ENCODE results near the gene ESPN. TPM values are rescaled to one million over a fixed set of nuclear protein-coding genes. Genes with fewer than 3 reads are reported as not detected.
A peak's percentile ranks its signal among the peaks of the same experiment; 100 is the strongest.

The ESPN gene
- total and polyA plus RNA-seq, 12 donors, result 0.12 to 0.51 (median 0.25) TPM; not detected in 5

- WGBS, 2 donors, result 78 to 85% methylated on average over 14 of the region's 14 CpGs
- intact Hi-C loops (cut with DNase I), result loop anchor here in 8 of 10 donors (2.0 to 10.0 kb wide), 8 partner anchors 34 to 159 kb away; no protein-coding TSS in a partner anchor
- Histone ChIP-seq H3K9me3 (no peaks in the 10 kb centered on the region), H3K36me3 (peaks cover 0 to 2% (median 0%) of the 10 kb centered on the region in 9 donors), H3K27ac (peak overlapping the region in 1 of 10 donors; percentile 5), H3K27me3 (peaks cover 0 to 48% (median 5%) of the 10 kb centered on the region in 7 donors), H3K4me3 (no peak overlapping the region), H3K4me1 (peaks cover 12 to 78% (median 57%) of the 10 kb centered on the region in 9 donors)
- TF ChIP-seq CTCF (IDR thresholded peaks at IDR 0.05), result no peak
- DNase-seq, result no peak
- ATAC-seq, result no peak
Observed at GRCh38 chr1:6487804-6488484, 63.4 kb downstream of the ESPN start.

- Histone ChIP-seq H3K27ac (peak overlapping the region in 4 of 10 donors; percentile 3 to 88 (median 18)), H3K36me3 (no peaks in the 10 kb centered on the region), H3K4me1 (peaks cover 12 to 86% (median 57%) of the 10 kb centered on the region in 9 donors), H3K27me3 (peaks cover 0 to 41% (median 5%) of the 10 kb centered on the region in 7 donors), H3K4me3 (no peak overlapping the region), H3K9me3 (no peaks in the 10 kb centered on the region)
- no peak for TF ChIP-seq CTCF (IDR thresholded peaks at IDR 0.05)
- DNase-seq (no peak), ATAC-seq (no peak)
- WGBS, 2 donors, result 78 to 84% methylated on average over 13 of the region's 13 CpGs
- intact Hi-C loops (cut with DNase I), result loop anchor here in 7 of 10 donors (5.0 to 10.0 kb wide), 6 partner anchors 34 to 159 kb away; no protein-coding TSS in a partner anchor
Observed at GRCh38 chr1:6488602-6489382, 64.2 kb downstream of the ESPN start.

- Histone ChIP-seq H3K4me1 (peaks cover 12 to 85% (median 57%) of the 10 kb centered on the region in 9 donors), H3K36me3 (no peaks in the 10 kb centered on the region), H3K27me3 (peaks cover 0 to 35% (median 5%) of the 10 kb centered on the region in 7 donors), H3K4me3 (peak overlapping the region in 2 of 10 donors; percentile 59 to 66), H3K27ac (peak overlapping the region in 4 of 10 donors; percentile 3 to 88 (median 18)), H3K9me3 (no peaks in the 10 kb centered on the region)
- intact Hi-C loops (cut with DNase I), result loop anchor here in 7 of 10 donors (5.0 to 10.0 kb wide), 6 partner anchors 33 to 158 kb away; no protein-coding TSS in a partner anchor
- no peak for DNase-seq
- no peak for TF ChIP-seq CTCF (IDR thresholded peaks at IDR 0.05)
- WGBS, 2 donors, result 74 to 77% methylated on average over 9 of the region's 9 CpGs
- no peak for ATAC-seq
Observed at GRCh38 chr1:6489383-6489765, 64.8 kb downstream of the ESPN start.

GRCh38 chr1:6489799-6490180, 65.2 kb downstream of the ESPN start:
- 13 to 14% methylated on average over 21 of the region's 21 CpGs for WGBS, 2 donors
- peak; percentile 81 to 97 (median 93) for TF ChIP-seq CTCF (IDR thresholded peaks at IDR 0.05)
- intact Hi-C loops (cut with DNase I), result loop anchor here in 8 of 10 donors (2.0 to 10.0 kb wide), 7 partner anchors 33 to 158 kb away; no protein-coding TSS in a partner anchor
- Histone ChIP-seq H3K4me3 (peak overlapping the region; percentile 45 to 70 (median 64)), H3K27ac (peak overlapping the region in 8 of 10 donors; percentile 74 to 89 (median 82)), H3K4me1 (peaks cover 12 to 89% (median 62%) of the 10 kb centered on the region in 9 donors), H3K9me3 (no peaks in the 10 kb centered on the region), H3K27me3 (peaks cover 0 to 31% (median 5%) of the 10 kb centered on the region in 7 donors), H3K36me3 (no peaks in the 10 kb centered on the region)
- DNase-seq (peak; percentile 64 to 75), ATAC-seq (peak; percentile 55 to 79 (median 69))
